ENCODE data around the gene STAP2.
"Not testable (repeated sequence)": the region's sequence is repeated elsewhere in the genome, so short reads cannot be mapped to it uniquely, and the experiment has no call there.

The STAP2 gene

GRCh38 chr19:4278419-4279266 is 60.0 kb downstream of the STAP2 start, which contains the start of gene SHD:
TSS of gene SHD (plus strand) at chr19:4279266. CDS start at chr19:4280064, 798 bp downstream.
- TF ChIP-seq GATA1 (IDR thresholded peaks at IDR 0.05; ENCODE audit: low read depth, low read length), result no peak
- TF ChIP-seq POLR2A (IDR thresholded peaks at IDR 0.05; ENCODE audit: low read length), result no peak
- no peak for DNase-seq

GRCh38 chr19:4278010-4278409 is 60.6 kb downstream of the STAP2 start:
- DNase-seq, result no peak
- TF ChIP-seq GATA1 (IDR thresholded peaks at IDR 0.05; ENCODE audit: low read depth, low read length) (no peak), POLR2A (IDR thresholded peaks at IDR 0.05; ENCODE audit: low read length) (no peak)

GRCh38 chr19:4277191-4277696 is 61.4 kb downstream of the STAP2 start:
- TF ChIP-seq GATA1 (IDR thresholded peaks at IDR 0.05; ENCODE audit: low read depth, low read length) (no peak), POLR2A (IDR thresholded peaks at IDR 0.05; ENCODE audit: low read length) (no peak)
- no peak for DNase-seq

GRCh38 chr19:4274321-4274686 is 64.3 kb downstream of the STAP2 start:
- DNase-seq, result not testable (repeated sequence)
